OCI-LY7 (cell line): ENCODE data around the gene PARN. TPM values are rescaled to one million over a fixed set of nuclear protein-coding genes. Genes with fewer than 3 reads are reported as not detected.

Experiments
- BruUV-seq: library from RNA; stranded (reverse); fragments of 400-500 nt; replicated peaks from 2 replicates; lab custom pipeline; 2021; lab: Mats Ljungman, UMichigan
- CTCF ChIA-PET: fragments of 300-600 bp; sonication (Branson Sonifier 250); formaldehyde crosslinking; loops from one replicate; lab custom pipeline; 2022; ENCODE audit warnings: antibody characterized with exemption; ENCODE audit not compliant: unreplicated experiment; lab: Charles Lee
- POLR2A ChIA-PET: fragments of 300-600 bp; sonication (Branson Sonifier 250); formaldehyde crosslinking; loops from one replicate; lab custom pipeline; 2022; ENCODE audit warnings: antibody characterized with exemption; lab: Charles Lee
- DNase-seq: peaks from one replicate; pipeline ENCODE4 v3.0.0-alpha.2; 2015; ENCODE audit warnings: low spot score
- H2AFZ ChIP-seq: fragments of 200-600 bp; sonication (generic), shearing (Covaris generic); 2 replicates; pipeline ENCODE4 v1.6.1; 2014; ENCODE audit warnings: mild to moderate bottlenecking, antibody characterized with exemption, low read length, moderate library complexity
- H3K27ac ChIP-seq: fragments of 200-600 bp; sonication (generic); 2 replicates; pipeline ENCODE4 v1.5.1; 2014; ENCODE audit warnings: mixed run types, low read depth, mild to moderate bottlenecking, moderate library complexity, low read length, inconsistent platforms; ENCODE audit not compliant: poor library complexity, severe bottlenecking
- H3K36me3 ChIP-seq: fragments of 200-600 bp; sonication (generic); 2 replicates; pipeline ENCODE4 v1.6.1; 2014; ENCODE audit warnings: mild to moderate bottlenecking, antibody characterized with exemption, low read length, moderate library complexity, mixed read lengths; ENCODE audit not compliant: insufficient read depth
- H3K4me1 ChIP-seq: fragments of 200-600 bp; sonication (generic); 2 replicates; pipeline ENCODE4 v1.5.1; 2014; ENCODE audit warnings: mild to moderate bottlenecking, low read length; ENCODE audit not compliant: insufficient read depth, poor library complexity, severe bottlenecking
- H3K4me2 ChIP-seq: fragments of 200-600 bp; sonication (generic); 2 replicates; pipeline ENCODE4 v1.6.1; 2014; ENCODE audit warnings: mild to moderate bottlenecking, low read length
- H3K4me3 ChIP-seq: fragments of 200-600 bp; sonication (generic); 2 replicates; pipeline ENCODE4 v1.5.1; 2014; ENCODE audit warnings: mild to moderate bottlenecking, low read depth, low read length; ENCODE audit not compliant: poor library complexity, severe bottlenecking
- H3K79me2 ChIP-seq: fragments of 200-600 bp; sonication (generic); 2 replicates; pipeline ENCODE4 v1.6.1; 2016; ENCODE audit warnings: low read depth, mild to moderate bottlenecking, low read length, moderate library complexity, mixed read lengths; ENCODE audit not compliant: insufficient read depth
- H3K9me2 ChIP-seq: fragments of 200-600 bp; sonication (generic); 2 replicates; pipeline ENCODE4 v1.6.1; 2016; ENCODE audit warnings: mild to moderate bottlenecking, low read length, mixed read lengths; ENCODE audit not compliant: insufficient read depth
- H3K9me3 ChIP-seq: fragments of 200-600 bp; sonication (generic); 2 replicates; pipeline ENCODE4 v1.6.1; 2014; ENCODE audit warnings: mild to moderate bottlenecking, mixed run types, low read length, mixed read lengths
- H4K20me1 ChIP-seq: fragments of 200-600 bp; sonication (generic); 2 replicates; pipeline ENCODE4 v1.6.1; 2014; ENCODE audit warnings: mild to moderate bottlenecking, antibody characterized with exemption, low read length, moderate library complexity, mixed read lengths; ENCODE audit not compliant: insufficient read depth
- EZH2phosphoT487 ChIP-seq: fragments of 200-600 bp; sonication (generic); IDR thresholded peaks from 2 replicates; pipeline ENCODE4 v1.6.1; 2018; ENCODE audit warnings: low read depth, borderline replicate concordance, mild to moderate bottlenecking, mixed run types, antibody characterized with exemption, low read length, moderate library complexity, mixed read lengths
- intact Hi-C: fragments of 100-400 bp; cut with micrococcal nuclease; formaldehyde crosslinking; loops from one replicate; pipeline ENCODE4 v1.10.0; 2022; ENCODE audit not compliant: unreplicated experiment
- total RNA-seq, 2 experiments: library from RNA; depleted of rRNA in 1 of 2; stranded (reverse); fragments of >200 nt in 1 of 2; shearing (Covaris generic) in 1 of 2; gene quantifications; 2 replicates each; pipeline ENCODE4 v1.2.3, GENCODE V29; 2014 to 2022
- TF ChIP-seq, protein P1 (sequence below): fragments of 200-600 bp; sonication (generic); conservative IDR thresholded peaks from 2 replicates; pipeline ENCODE4 v1.5.1; 2014; ENCODE audit warnings: mild to moderate bottlenecking, antibody characterized with exemption, low read length, moderate library complexity, mixed read lengths

PARN gene
- total RNA-seq, 2 experiments from 2014 or later = 40.1 to 76.5 TPM

DNA sequence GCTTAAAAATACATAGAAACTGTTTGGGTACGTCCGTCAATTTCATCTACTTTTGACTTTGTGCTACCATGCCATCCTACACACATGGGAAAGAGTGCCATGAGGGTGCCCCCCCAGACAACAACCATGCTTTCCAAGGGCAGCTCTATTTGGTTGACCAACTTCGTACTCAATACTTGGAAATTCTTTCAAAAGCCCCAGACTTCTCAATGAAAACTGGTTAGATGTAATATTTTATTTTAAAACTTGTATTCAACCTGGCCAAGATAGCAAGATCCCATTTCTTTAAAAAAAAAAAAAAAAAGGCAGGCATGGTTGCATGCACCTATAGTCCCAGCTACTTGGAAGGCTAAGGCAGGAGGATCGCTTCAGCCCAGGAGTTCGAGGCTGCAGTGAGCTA, 98.4 kb downstream of the PARN start:
- H3K27ac ChIP-seq = no peak overlapping the region
- no TSS peak for BruUV-seq
- TF ChIP-seq, protein P1, sequence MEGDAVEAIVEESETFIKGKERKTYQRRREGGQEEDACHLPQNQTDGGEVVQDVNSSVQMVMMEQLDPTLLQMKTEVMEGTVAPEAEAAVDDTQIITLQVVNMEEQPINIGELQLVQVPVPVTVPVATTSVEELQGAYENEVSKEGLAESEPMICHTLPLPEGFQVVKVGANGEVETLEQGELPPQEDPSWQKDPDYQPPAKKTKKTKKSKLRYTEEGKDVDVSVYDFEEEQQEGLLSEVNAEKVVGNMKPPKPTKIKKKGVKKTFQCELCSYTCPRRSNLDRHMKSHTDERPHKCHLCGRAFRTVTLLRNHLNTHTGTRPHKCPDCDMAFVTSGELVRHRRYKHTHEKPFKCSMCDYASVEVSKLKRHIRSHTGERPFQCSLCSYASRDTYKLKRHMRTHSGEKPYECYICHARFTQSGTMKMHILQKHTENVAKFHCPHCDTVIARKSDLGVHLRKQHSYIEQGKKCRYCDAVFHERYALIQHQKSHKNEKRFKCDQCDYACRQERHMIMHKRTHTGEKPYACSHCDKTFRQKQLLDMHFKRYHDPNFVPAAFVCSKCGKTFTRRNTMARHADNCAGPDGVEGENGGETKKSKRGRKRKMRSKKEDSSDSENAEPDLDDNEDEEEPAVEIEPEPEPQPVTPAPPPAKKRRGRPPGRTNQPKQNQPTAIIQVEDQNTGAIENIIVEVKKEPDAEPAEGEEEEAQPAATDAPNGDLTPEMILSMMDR = no peak
- no peak for TF ChIP-seq EZH2phosphoT487
- intact Hi-C loops = no loop called here
- no peaks in the 10 kb centered on the region for H3K9me3 ChIP-seq
- H3K9me2 ChIP-seq = no peaks in the 10 kb centered on the region
- no peak overlapping the region for H2AFZ ChIP-seq
- 0 out of 2 replicates have a peak, but pooled peaks cover 3% of the 10 kb centered on the region for H3K79me2 ChIP-seq
- no peak overlapping the region for H3K4me2 ChIP-seq
- H3K4me3 ChIP-seq = no peak overlapping the region
- ChIA-PET POLR2A (no interaction called here), CTCF (no interaction called here)
- H3K4me1 ChIP-seq = peaks cover 22% of the 10 kb centered on the region
- peaks cover 31% of the 10 kb centered on the region for H3K36me3 ChIP-seq
- DNase-seq = no peak
- H4K20me1 ChIP-seq = no peaks in the 10 kb centered on the region

DNA sequence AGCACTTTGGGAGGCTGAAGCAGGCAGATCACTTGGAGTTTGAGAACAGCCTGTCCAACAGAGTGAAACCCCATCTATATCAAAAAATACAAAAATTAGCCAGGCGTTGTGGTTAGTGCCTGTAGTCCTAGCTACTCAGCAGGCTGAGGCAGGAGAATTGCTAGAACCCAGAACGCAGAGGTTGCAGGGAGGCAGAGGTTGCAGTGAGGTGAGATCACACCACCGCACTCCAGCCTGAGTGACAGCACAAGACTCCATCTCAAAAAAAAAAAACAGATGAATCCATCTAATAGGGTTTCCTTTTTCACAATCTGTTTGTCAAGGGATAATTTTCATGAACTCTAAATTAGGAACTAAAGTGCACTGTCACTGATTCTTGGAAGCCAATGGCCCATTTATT, 99.0 kb downstream of the PARN start:
- intact Hi-C loops = no loop called here
- no peak for DNase-seq
- 0 out of 2 replicates have a peak, but pooled peaks cover 3% of the 10 kb centered on the region for H3K79me2 ChIP-seq
- peaks cover 22% of the 10 kb centered on the region for H3K4me1 ChIP-seq
- TF ChIP-seq, protein P1 = no peak
- no peak for TF ChIP-seq EZH2phosphoT487
- ChIA-PET CTCF (no interaction called here), POLR2A (no interaction called here)
- H2AFZ ChIP-seq = no peak overlapping the region
- H4K20me1 ChIP-seq = no peaks in the 10 kb centered on the region
- no TSS peak for BruUV-seq
- H3K4me3 ChIP-seq = no peak overlapping the region
- no peak overlapping the region for H3K27ac ChIP-seq
- peaks cover 35% of the 10 kb centered on the region for H3K36me3 ChIP-seq
- H3K9me2 ChIP-seq = no peaks in the 10 kb centered on the region
- H3K9me3 ChIP-seq = no peaks in the 10 kb centered on the region
- H3K4me2 ChIP-seq = no peak overlapping the region

DNA sequence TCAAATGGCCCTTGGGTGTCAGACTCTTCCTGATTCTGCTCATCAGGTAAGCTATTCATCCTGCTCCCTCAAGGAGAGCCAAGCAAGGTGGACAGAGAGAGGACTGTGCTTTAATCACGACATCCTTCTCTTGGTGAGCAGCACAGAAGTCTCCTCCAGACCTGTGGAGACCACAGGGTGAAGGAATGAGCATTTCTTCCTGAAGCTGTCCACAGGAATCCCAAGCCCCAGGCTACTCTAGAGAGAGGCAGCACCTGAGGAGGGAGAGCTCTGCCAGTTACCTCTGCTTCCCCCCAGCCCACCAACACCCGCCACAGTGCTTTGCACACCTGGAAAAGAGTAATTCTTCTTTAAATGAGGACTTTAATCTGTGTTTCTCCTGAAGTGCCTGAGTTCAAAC, 100.0 kb downstream of the PARN start:
- no TSS peak for BruUV-seq
- 0 out of 2 replicates have a peak, but pooled peaks cover 3% of the 10 kb centered on the region for H3K79me2 ChIP-seq
- ChIA-PET POLR2A (interaction anchor here (0.5 to 0.7 kb wide), 2 partner anchors 73 to 125 kb away, joined by 3 to 5 read pairs; no protein-coding TSS in a partner anchor), CTCF (interaction anchor here (0.6 kb wide), 1 partner anchor 39 kb away, joined by 3 read pairs; no protein-coding TSS in a partner anchor)
- H3K36me3 ChIP-seq = peaks cover 36% of the 10 kb centered on the region
- H3K9me2 ChIP-seq = no peaks in the 10 kb centered on the region
- H3K27ac ChIP-seq = no peak overlapping the region
- intact Hi-C loops = no loop called here
- H3K4me1 ChIP-seq = peaks cover 22% of the 10 kb centered on the region
- DNase-seq = no peak
- no peaks in the 10 kb centered on the region for H4K20me1 ChIP-seq
- TF ChIP-seq, protein P1 = no peak
- no peak for TF ChIP-seq EZH2phosphoT487
- no peak overlapping the region for H3K4me2 ChIP-seq
- H3K4me3 ChIP-seq = no peak overlapping the region
- no peak overlapping the region for H2AFZ ChIP-seq
- H3K9me3 ChIP-seq = no peaks in the 10 kb centered on the region
